B cell (primary cell): ENCODE data around the gene EXOC1. TPM values are rescaled to one million over a fixed set of nuclear protein-coding genes. Genes with fewer than 3 reads are reported as not detected.

ENCODE experiments used
- ATAC-seq: fragments of 200-7000 bp; cut with Tn5 transposase; one replicate; pipeline ENCODE4 v1.10.0; 2021; ENCODE audit warnings: low read depth, mild to moderate bottlenecking, moderate number of reproducible peaks, moderate library complexity
- CTCF ChIA-PET: fragments of 350-600 bp; sonication (Branson Sonifier 250); formaldehyde crosslinking; loops from one replicate; lab custom pipeline; 2021; ENCODE audit warnings: antibody characterized with exemption, inconsistent platforms; lab: Charles Lee
- POLR2A ChIA-PET: fragments of 350-600 bp; sonication (Branson Sonifier 250); formaldehyde crosslinking; loops from one replicate; lab custom pipeline; 2021; ENCODE audit warnings: antibody characterized with exemption; lab: Charles Lee
- DNase-seq: peaks from one replicate; pipeline ENCODE4 v3.0.0; 2013
- H2AFZ ChIP-seq: 2 replicates; pipeline ENCODE4 v1.6.1; 2012; ENCODE audit warnings: mild to moderate bottlenecking, low read depth, low read length; ENCODE audit not compliant: insufficient read depth, poor library complexity, severe bottlenecking
- H3K27ac ChIP-seq, 2 donors: 1 replicate in 1 of 2; 2 replicates in 1 of 2; pipeline ENCODE4 v1.5.1; 2012 to 2013; ENCODE audit warnings: low read length in 2 of 2, mild to moderate bottlenecking in 2 of 2, moderate library complexity in 1 of 2
- H3K27me3 ChIP-seq, 4 experiments: fragments of 200-600 bp in 1 of 4; sonication (generic) in 1 of 4; replicated peaks in 1 of 4; 1 replicate in 2 of 4; 2 replicates in 2 of 4; pipeline versions ENCODE4 v1.6.1 to v1.7.0; 2013 to 2016; ENCODE audit warnings: low read length in 3 of 4, mild to moderate bottlenecking in 2 of 4, mixed read lengths in 1 of 4, moderate library complexity in 1 of 4; ENCODE audit not compliant: insufficient read depth in 4 of 4, control insufficient read depth in 3 of 4; ENCODE audit errors: control extremely low read depth in 1 of 4
- H3K36me3 ChIP-seq, 2 experiments: replicated peaks in 1 of 2; 1 replicate in 1 of 2; 2 replicates in 1 of 2; pipeline versions ENCODE4 v1.6.1 to v1.7.1; 2013; ENCODE audit warnings: low read length in 1 of 2; ENCODE audit not compliant: insufficient read depth in 2 of 2, control insufficient read depth in 1 of 2; ENCODE audit errors: control extremely low read depth in 1 of 2, extremely low read depth in 1 of 2
- H3K4me1 ChIP-seq, 2 donors: fragments of 200-600 bp in 1 of 2; sonication (generic) in 1 of 2; 1 replicate in 1 of 2; 2 replicates in 1 of 2; pipeline versions ENCODE4 v1.5.1 to v1.6.1; 2013 to 2017; ENCODE audit warnings: low read length in 2 of 2; ENCODE audit not compliant: control insufficient read depth in 2 of 2, insufficient read depth in 2 of 2
- H3K4me2 ChIP-seq: replicated peaks from 2 replicates; pipeline ENCODE3; 2012; ENCODE audit warnings: mild to moderate bottlenecking, low read depth, low read length; ENCODE audit not compliant: poor library complexity, severe bottlenecking
- H3K4me3 ChIP-seq, 5 experiments: fragments of 200-600 bp in 1 of 5; sonication (generic) in 1 of 5; 1 replicate in 3 of 5; 2 replicates in 2 of 5; pipeline versions ENCODE4 v1.5.1 to v1.7.0; 2011 to 2016; ENCODE audit warnings: low read length in 4 of 5, mild to moderate bottlenecking in 4 of 5, low read depth in 2 of 5, control low read depth in 1 of 5, moderate library complexity in 1 of 5; ENCODE audit not compliant: insufficient read depth in 1 of 5; ENCODE audit errors: control extremely low read depth in 1 of 5, extremely low read depth in 1 of 5
- H3K79me2 ChIP-seq: fragments of 200-600 bp; sonication (generic); one replicate; pipeline ENCODE4 v1.6.0; 2016; ENCODE audit warnings: low read length; ENCODE audit not compliant: control insufficient read depth, insufficient read depth
- H3K9ac ChIP-seq: fragments of 200-600 bp; sonication (generic); 2 replicates; pipeline ENCODE4 v1.6.1; 2017; ENCODE audit warnings: mild to moderate bottlenecking, low read length, moderate library complexity
- H3K9me3 ChIP-seq, 3 donors: one replicate each; pipeline versions ENCODE4 v1.6.1 to v1.7.1; 2013; ENCODE audit warnings: low read length in 2 of 3; ENCODE audit not compliant: control insufficient read depth in 2 of 3, insufficient read depth in 1 of 3; ENCODE audit errors: control extremely low read depth in 1 of 3
- H4K20me1 ChIP-seq: 2 replicates; pipeline ENCODE4 v1.6.0; 2012; ENCODE audit warnings: mild to moderate bottlenecking, low read length; ENCODE audit not compliant: insufficient read depth, control insufficient read depth, poor library complexity, severe bottlenecking
- H3K27ac Mint-ChIP-seq: one replicate; pipeline ENCODE4 v1.8.0; 2021; ENCODE audit warnings: mixed read lengths
- H3K27me3 Mint-ChIP-seq: one replicate; pipeline ENCODE4 v1.8.0; 2021; ENCODE audit warnings: mixed read lengths
- H3K4me1 Mint-ChIP-seq: one replicate; pipeline ENCODE4 v1.8.0; 2021; ENCODE audit warnings: mixed read lengths
- H3K4me3 Mint-ChIP-seq: one replicate; pipeline ENCODE4 v1.8.0; 2021; ENCODE audit warnings: mixed read lengths
- H3K9me3 Mint-ChIP-seq: one replicate; pipeline ENCODE4 v1.8.0; 2022; ENCODE audit warnings: mixed read lengths; ENCODE audit not compliant: insufficient read depth
- CTCF ChIP-seq: fragments of 200-600 bp; IDR thresholded peaks from one replicate; pipeline ENCODE4 v1.8.0; 2022; ENCODE audit warnings: antibody characterized with exemption, mild to moderate bottlenecking
- EZH2 ChIP-seq: IDR thresholded peaks from 2 replicates; pipeline ENCODE4 v1.6.1; 2012; ENCODE audit warnings: borderline replicate concordance, low read depth, mild to moderate bottlenecking, moderate library complexity, low read length; ENCODE audit not compliant: insufficient read depth, poor library complexity, severe bottlenecking
- WGBS: methylation state at CpG from one replicate; pipeline ENCODE4 v1.1.5; 2013; ENCODE audit warnings: missing lambda C conversion rate; ENCODE audit not compliant: insufficient coverage; 5-methylcytosine and 5-hydroxymethylcytosine counted together
- intact Hi-C: fragments of 100-400 bp; cut with micrococcal nuclease; formaldehyde crosslinking; loops from one replicate; pipeline ENCODE4 v1.10.0; 2022
- polyA plus RNA-seq: library from polyadenylated mRNA; depleted of rRNA; stranded (reverse); fragments of >200 nt; gene quantifications from 2 replicates; pipeline ENCODE4 v1.2.3, GENCODE V29; 2012
- total RNA-seq, 2 donors: library from RNA; stranded (reverse); fragments of 120-200 nt in 1 of 2; gene quantifications; 1 replicate in 1 of 2; 2 replicates in 1 of 2; pipeline versions ENCODE4 v1.2.3 to v1.2.4, GENCODE V29; 2013 to 2022

EXOC1 gene
- total and polyA plus RNA-seq, 2 donors (not counting 1 experiment from before 2014, with no cell fraction given) = 10.0 to 42.5 TPM

- intact Hi-C loops = loop anchor here (10.0 kb wide), 1 partner anchor 615 kb away; the partner anchor contains the start of gene SRP72
- CTCF ChIA-PET = interaction anchor here (0.7 to 1.2 kb wide), 2 partner anchors 15 to 99 kb away, joined by 3 to 4 read pairs; partner anchors contain the start of gene CEP135
- DNase-seq = no peak
- TF ChIP-seq CTCF (no peak), EZH2 (no peak)
- peaks cover 0 to 9% (median 0%) of the 10 kb centered on the region in 3 donors for H3K9me3 ChIP-seq
- H3K27me3 ChIP-seq = peaks cover 0 to 14% (median 2%) of the 10 kb centered on the region in 4 experiments
- no peak overlapping the region for H2AFZ ChIP-seq
- peaks cover 7 to 11% of the 10 kb centered on the region in 2 donors for H3K4me1 ChIP-seq
- no peak overlapping the region for H3K9ac ChIP-seq
- H3K9me3 Mint-ChIP-seq = no peaks in the 10 kb centered on the region
- WGBS = 93% methylated on average over 8 of the region's 9 CpGs
- H4K20me1 ChIP-seq = no peaks in the 10 kb centered on the region
- no peak overlapping the region for H3K4me2 ChIP-seq
- H3K27ac Mint-ChIP-seq = no peak overlapping the region
- H3K27ac ChIP-seq = no peak overlapping the region
- no peak for ATAC-seq
- peaks cover 8% of the 10 kb centered on the region for H3K4me1 Mint-ChIP-seq
- H3K4me3 ChIP-seq = no peak overlapping the region
- no peaks in the 10 kb centered on the region for H3K36me3 ChIP-seq
- H3K79me2 ChIP-seq = peaks cover 29% of the 10 kb centered on the region
- POLR2A ChIA-PET = no interaction called here
- H3K27me3 Mint-ChIP-seq = peaks cover 12% of the 10 kb centered on the region
- no peak overlapping the region for H3K4me3 Mint-ChIP-seq
Observed at GRCh38 chr4:55849724-55850123, 3.7 kb upstream of the EXOC1 start.

GRCh38 chr4:55851885-55852284, 1.6 kb upstream of the EXOC1 start:
- no peak for DNase-seq
- Histone ChIP-seq H3K27ac (no peak overlapping the region), H3K36me3 (no peaks in the 10 kb centered on the region), H4K20me1 (no peaks in the 10 kb centered on the region), H3K9me3 (peaks cover 0 to 9% (median 0%) of the 10 kb centered on the region in 3 donors), H3K9ac (no peak overlapping the region), H3K79me2 (peaks cover 44% of the 10 kb centered on the region), H3K4me2 (no peak overlapping the region), H3K4me3 (no peak overlapping the region), H2AFZ (peak overlapping the region; percentile 93), H3K4me1 (peaks cover 11 to 12% of the 10 kb centered on the region in 2 donors), H3K27me3 (peaks cover 0 to 14% (median 2%) of the 10 kb centered on the region in 4 experiments)
- intact Hi-C loops = loop anchor here (2.0 to 10.0 kb wide), 4 partner anchors 505 to 1127 kb away; partner anchors contain the start of genes AASDH, POLR2B, SRD5A3 and SRP72
- TF ChIP-seq CTCF = no peak
- no peak for TF ChIP-seq EZH2
- Mint-ChIP-seq H3K4me1 (peaks cover 8% of the 10 kb centered on the region), H3K27ac (no peak overlapping the region), H3K4me3 (no peak overlapping the region), H3K27me3 (peaks cover 12% of the 10 kb centered on the region), H3K9me3 (no peaks in the 10 kb centered on the region)
- ChIA-PET CTCF (interaction anchor here (0.6 kb wide), 1 partner anchor 306 kb away, joined by 3 read pairs; no protein-coding TSS in a partner anchor), POLR2A (no interaction called here)
- whole genome bisulfite sequencing = no CpG with 5 or more reads among the region's 6 CpGs
- no peak for ATAC-seq
